NCI-H187 (cell line): ENCODE results near the gene EPB41L1.

ENCODE experiments used
- DNase-seq, 2 experiments: peaks; one replicate each; lab custom pipeline; 2025; lab: John Stamatoyannopoulos, UW

Gene EPB41L1

DNA sequence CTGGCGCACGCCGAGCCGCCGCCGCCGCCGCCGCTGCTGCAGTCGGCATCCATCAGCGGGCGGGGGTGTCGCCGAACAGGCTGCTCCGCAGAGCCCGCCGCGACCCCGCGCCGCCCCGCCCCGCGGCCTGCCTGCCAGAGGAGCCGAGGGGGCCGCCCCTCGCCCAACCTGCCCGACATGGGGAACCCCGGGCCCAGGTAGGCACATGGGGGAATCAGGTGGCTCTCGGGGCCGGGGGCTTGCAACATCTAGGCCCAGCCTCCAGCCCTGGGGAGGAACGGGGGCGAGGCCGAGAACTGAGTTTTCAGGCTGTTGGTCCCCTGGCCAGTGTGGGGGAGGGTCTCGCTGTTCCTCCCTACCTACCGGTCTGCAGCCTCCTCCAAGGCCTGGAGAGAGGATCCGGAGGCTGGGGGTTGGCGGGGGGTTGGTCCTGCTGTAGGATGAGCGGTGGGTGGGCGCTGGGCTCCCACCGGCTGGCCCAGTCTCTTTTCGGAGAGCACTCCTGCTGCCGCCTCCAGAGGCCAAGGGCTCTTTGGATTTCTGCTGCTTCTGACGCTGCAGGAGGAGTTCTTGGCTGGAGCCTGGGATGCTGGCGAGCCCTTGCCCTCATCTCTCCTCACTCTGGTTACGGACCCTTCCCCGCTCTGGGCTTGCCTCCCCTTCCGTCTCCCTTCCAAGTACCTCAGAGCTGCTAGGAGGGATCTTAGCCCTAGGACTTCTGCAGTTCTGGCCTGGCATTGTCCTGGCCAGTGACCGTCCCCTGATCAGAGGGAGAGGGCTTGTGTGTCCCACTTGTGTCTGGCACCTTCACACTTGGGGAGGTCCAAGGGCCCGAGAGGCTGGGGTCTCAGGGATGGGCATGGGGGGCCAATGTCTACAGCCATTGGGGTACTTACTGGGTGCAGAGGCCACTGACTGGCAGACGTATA is at the start of gene EPB41L1:
Gene EPB41L1 (plus strand): TSS at position 41 of the 929 bp plus-strand sequence. CDS start 19,038 bp downstream, outside the sequence.
- no peak for DNase-seq

DNA sequence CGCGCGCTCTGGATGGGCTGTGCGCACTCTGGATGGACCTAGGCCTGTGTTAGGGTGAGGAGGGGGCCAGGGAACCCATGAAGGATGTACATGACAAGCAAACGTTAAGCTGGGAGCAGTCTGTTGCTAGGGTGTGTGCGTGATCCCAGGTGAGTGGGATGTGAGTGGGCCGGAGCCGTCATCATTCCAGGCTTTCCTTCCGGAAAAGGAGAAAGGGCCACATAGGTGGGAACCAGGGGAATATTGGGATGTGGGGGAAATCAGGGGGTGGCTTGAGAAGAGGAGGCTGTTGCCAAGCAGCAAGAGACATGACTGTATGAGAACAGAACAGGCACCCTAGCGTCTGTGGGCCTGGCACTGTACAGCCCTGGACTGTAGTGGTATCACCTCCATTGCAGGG is 49.7 kb upstream of the EPB41L1 start:
- DNase-seq = no peak

GRCh38 chr20:36105711-36106226 is 48.8 kb upstream of the EPB41L1 start:
- no peak for DNase-seq

GRCh38 chr20:36106606-36107005 is 47.9 kb upstream of the EPB41L1 start:
- no peak for DNase-seq

DNA sequence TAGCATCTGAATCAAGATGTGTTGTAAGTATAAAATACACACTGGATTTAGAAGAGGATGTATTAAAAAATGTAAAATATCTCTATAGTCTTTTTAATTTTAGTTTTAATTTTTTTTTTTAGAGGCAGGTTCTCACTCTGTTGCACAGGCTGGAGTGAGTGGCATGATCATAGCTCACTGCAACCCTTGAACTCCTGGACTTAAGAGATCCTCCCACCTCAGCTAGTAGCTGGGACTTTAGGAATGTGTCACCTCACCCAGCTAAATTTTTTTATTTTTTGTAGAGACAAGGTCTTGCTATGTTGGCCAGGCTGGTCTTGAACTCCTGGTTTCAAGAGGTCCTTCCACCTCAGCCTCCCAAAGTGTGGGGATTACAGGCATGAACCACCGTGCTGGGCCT is 46.7 kb upstream of the EPB41L1 start:
- no peak for DNase-seq

- DNase-seq = no peak
These were observed 45.1 kb upstream of the EPB41L1 start for GRCh38 chr20:36109251-36109947.

DNA sequence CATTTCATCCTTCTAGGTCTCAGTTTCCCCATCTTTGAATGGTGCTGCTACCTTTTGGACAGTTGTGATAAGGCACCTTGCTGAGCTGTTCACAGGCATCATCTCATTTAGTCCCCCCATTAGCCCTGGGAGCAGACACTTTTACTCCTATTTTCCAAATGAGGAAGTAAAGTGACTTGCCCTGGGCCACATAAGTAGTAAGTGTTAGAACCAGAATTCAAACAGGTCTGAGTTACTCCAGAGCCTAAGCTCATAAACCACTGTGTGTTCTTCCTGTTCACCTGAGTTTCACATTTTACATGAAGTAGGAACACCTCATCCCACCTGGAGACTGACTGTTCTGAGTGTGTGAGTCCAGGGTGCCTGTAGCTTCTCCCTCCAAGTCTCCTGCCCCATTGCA is 43.5 kb upstream of the EPB41L1 start:
- no peak for DNase-seq

GRCh38 chr20:36112112-36112511 is 42.4 kb upstream of the EPB41L1 start:
- no peak for DNase-seq

DNA sequence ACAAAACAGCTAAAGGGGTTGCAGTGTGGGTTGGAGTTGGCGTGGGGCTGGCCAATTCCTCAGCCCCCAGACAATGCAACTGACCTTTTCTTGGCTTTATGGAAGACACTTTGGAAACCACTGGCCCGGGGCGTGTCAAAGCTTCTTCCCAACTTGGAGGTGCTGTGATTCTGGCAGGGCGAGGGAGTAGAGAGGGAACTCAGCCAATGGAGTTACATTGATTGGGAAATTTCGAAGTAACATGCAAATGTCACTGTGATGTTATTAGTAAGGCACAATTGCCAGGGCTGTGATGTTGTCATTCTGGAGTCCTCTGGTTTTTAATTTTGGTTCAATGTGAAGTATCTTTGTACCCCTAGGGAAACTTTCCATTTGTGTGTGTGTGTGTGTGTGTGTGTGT is 41.5 kb upstream of the EPB41L1 start:
- no peak for DNase-seq

DNA sequence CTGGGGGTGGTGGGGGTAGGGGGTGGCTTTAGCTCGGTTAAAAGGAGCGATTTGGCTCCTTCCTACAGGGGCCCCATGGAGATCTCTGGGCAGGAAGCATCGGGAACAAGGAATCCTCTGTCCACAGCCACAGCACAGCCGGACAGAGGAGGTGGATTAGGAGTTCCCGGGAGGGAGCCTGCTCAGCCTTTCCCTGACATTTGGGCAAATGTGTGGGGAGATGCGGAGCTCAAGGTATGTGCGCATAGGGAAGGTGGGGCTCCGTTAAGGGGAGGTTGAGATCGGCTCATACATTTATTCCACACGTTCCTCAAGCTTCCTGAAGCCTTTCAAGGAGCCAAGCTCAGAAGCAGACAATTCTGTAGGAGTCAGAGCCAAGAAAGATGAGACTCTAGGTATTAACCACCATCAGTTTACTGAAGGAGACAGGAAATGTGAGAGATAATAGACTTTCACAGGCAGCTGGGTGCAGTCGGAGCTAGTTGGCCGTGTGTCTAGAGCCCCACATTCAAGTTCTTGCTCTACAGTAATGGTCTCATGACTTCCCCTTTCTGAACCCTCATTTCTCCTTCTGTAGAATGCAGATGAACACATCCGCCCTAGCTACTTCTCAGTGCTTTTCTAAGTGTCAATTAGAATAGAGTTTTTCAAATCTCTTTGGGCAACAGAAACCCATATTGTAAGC is 40.8 kb upstream of the EPB41L1 start:
- DNase-seq = no peak

- DNase-seq = no peak
These were observed 39.8 kb upstream of the EPB41L1 start for GRCh38 chr20:36114707-36115106.

- no peak for DNase-seq
These were observed 38.6 kb upstream of the EPB41L1 start for GRCh38 chr20:36115925-36116324.

GRCh38 chr20:36116807-36117441 is 37.6 kb upstream of the EPB41L1 start:
- no peak for DNase-seq

- DNase-seq = no peak
These were observed 36.9 kb upstream of the EPB41L1 start for GRCh38 chr20:36117638-36118037.

- DNase-seq = no peak
These were observed 36.2 kb upstream of the EPB41L1 start for GRCh38 chr20:36118371-36118770.

DNA sequence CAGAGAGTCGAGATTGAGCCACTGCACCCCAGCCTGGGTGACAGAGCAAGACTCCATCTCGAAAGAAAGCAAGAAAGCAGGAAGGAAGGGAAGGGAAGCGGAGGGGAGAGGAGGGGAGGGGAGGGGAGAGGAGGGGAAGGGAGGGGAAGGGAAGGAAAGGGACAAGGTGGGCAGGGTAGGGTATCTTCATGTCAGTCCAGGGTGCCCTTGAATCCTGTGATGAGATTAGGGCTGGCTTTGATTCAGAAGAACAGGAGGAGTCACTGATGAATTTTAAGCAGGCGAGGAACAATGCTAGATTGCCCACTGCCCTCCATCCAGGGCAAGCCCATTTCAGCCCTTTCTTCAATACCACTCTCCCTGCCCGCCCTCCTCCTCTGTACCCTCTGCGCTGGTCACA is 35.0 kb upstream of the EPB41L1 start:
- no peak for DNase-seq

DNA sequence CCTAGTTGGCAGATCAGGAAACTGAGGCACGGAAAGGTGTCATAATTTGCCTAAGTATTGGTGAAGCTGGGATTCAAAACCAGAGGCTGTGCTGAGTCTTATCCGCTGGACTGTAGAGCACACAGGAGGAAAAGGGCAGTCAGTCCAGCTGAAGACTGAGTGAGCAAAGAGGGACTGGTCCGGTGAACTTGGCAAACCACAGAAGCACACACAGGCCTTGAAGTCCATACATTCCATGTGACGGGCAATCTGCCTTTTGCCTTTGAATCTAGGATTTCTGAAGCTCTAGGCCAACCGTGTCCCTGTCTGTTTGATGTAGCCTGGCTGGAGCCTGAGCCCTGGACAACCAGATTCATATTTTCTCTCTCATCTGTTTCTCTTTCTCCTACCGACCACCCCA is 34.3 kb upstream of the EPB41L1 start:
- DNase-seq = no peak

DNA sequence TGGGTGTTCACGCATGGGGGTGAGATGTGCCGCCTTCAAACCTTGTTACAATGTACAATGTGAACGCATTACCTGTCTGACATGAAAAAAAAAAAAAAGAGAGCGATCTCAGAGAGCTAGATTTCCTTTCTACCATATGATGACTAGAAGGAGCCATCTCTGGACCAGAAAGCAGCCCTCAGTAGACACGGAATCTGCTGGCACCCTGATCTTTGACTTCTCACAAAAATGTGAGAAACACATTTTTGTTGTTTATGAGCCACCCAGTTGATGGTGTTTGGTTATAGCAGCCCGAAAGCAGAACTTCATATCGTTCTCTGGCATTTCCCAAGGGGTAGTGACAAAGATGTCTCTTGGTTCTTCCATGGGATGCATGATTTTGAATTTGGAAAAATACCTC is 33.5 kb upstream of the EPB41L1 start:
- no peak for DNase-seq

DNA sequence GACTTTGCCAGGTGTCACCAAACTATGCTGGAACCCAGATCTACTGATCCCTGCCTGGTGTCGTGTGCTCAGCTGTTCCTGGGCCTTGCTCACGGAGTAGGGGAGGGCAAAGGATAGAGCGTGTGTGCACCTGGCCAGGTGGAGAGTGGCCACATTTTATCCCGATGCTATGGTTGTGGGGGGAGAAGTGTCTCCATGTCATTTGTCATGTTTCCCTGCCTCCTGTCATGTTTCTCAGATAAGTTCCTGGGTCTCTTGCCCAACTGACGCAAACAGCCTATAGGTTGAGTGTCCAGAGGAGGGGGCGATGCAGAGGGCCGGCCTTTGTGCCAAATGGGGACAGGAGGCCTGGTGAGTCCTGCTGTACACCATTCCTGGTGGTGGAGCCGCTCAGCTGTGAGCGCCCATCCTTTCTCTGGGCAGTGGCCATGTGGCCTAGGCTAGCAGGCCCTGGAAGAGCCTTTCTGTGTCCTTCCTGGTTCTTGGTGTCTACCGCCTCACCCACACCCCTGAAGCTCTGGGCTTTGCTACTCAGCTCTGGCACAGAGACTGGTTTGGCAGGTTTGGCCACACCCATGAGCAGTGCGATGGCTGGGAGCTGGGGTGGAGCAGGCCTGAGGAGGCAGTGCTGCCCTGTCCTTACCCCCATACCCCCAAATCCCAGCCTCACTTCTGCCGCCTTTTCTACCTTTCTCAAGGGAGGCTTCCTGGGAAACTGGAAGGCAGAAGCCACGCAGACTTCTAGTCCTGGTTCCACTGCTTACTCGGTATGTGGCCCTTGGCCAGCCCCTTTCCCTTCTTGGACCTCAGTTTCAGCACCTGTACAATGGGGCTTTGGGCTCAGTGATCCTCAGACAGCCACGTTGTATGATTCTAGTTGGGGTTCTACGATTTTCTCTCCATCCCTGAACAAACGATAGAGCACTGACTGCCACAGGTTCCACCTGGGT is 32.3 kb upstream of the EPB41L1 start:
- DNase-seq = no peak

DNA sequence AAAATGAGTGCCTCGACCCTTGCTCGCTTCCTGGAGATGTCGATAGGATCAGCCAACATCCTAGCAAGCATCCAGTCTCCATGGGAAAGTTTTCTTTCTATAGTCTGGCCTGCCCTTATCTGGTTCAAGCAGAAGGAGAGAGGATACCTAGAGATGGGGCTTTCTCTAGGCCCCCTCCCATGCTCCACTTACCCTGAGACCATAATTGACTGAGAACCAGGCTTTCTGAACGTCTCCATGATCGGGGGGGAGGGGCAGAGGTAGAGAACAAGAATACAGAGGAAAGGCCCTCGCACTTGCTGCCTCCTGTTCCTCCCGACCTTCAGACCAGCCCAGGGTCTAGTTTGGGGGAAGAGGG is 31.6 kb upstream of the EPB41L1 start:
- no peak for DNase-seq

DNA sequence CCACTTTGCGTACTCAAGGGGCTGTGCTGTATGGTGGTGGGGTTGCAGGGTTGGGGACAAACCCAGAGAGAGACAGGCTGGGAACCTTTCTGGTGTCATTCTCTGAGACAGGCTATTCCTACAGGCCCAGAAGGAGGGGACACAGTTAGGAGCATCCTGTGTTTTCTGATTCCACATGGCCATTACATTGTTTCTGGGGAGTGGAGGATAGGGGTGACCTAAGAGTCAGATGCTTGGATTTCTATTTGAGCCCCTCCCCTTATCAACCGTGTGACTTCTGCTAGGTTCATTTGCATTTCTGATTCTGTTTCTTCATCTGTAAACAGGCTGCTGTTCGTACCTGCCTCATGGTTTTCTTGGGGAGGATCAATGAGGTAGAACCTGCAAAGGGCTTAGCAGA is 29.4 kb upstream of the EPB41L1 start:
- DNase-seq = no peak
